HCT116 (cell line): ENCODE measurements around the gene CASTOR1.

Experiments used
- POLR2AphosphoS5 ChIP-seq: IDR thresholded peaks from 2 replicates; pipeline ENCODE4 v1.6.1; 2011; ENCODE audit warnings: mild to moderate bottlenecking, low read depth, low read length, moderate library complexity
- RAD21 ChIP-seq: IDR thresholded peaks from 2 replicates; pipeline ENCODE4 v1.6.1; 2012; ENCODE audit warnings: low read depth, mild to moderate bottlenecking

DNA sequence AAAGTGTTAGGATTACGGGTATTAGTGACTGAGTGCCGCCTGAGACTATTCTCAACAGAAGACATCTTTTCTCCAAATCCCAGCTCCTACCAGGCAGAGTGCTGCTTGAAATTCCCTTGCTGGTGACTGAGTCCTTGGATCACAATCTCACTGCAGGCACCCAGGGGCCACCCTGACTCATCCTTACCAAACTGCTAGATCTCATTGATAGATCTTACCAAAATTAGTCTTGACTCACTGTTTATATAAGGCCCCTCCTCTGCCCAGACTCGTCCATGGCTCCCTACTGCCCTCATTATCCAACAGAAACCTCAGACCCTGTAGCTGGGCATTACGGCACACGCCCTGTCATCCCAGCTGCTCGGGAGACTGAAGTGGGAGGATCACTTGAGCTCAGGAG, 22.7 kb upstream of the CASTOR1 start:
- TF ChIP-seq POLR2AphosphoS5 (no peak), RAD21 (no peak; the same call in 1 of the 2 replicates)
